NCI-H1417 (cell line): Measurements from ENCODE around the gene TRAM1L1.

Experiments
- DNase-seq, 3 experiments: peaks; one replicate each; lab custom pipeline; 2025; lab: John Stamatoyannopoulos, UW

Gene TRAM1L1

DNA sequence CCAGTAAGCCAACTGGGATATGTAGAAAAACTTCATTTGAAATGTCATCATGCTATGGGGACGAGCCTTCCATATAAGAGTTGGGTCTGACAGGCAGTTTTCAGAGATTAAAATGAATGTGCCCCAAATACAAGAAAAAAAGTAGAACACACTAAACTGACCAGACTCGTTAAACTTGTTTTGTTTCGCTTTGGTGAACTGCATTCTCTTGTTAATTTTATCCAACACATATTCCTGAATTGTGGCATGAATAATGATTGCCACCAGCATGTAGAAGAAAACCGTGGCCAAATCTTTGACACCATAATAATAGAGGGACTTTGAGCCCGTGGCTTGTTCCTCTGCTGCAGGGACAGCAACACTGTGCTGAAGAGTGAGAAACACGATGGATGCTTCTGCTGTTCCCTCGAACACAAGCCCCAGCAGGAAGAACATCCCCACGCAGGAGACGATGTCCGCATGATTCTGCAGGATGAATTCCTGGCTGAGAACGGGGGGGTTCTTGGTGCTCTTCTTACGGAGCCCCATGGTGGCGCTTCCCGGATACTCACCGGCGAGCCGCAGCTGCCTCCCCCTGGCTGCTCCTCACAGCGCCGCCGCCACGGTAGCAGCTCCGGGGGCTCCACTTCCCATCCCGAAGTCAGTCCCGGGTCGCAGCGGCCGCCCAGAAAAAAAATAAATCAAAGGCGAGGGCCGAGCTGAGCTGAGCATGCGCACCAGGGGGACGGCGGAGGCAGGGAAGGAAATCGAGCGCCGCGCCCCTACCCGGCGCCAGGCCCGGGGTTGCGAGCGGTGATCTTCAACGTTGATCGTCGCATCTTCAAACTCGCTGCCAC, at the start of gene TRAM1L1:
TRAM1L1 (minus strand) TSS at position 711 of the 836 bp plus-strand sequence; CDS start at position 528, 183 bp downstream.
- DNase-seq = peak in 2 of 3 experiments; percentile 82 to 90

DNA sequence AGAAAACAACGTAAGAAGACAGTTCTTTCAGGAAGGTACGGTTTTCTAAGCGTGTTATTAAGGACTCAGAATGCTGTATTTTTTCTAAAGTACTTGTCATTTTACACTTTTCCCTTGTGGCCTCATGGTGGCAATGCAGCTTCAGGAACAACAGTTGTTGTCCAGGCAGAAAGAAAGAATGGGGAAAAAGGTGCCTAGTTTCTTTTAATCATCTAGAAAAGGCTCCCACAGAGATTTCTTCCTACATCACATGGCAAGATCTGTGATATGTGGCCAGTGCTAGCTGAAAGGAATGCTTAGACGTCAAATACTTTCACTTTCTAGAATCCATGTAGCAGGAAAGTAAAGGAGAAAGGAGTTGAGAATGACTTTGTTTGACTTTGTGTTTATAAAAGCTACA, 49.0 kb upstream of the TRAM1L1 start:
- peak in 2 of 3 experiments; percentile 51 to 80 for DNase-seq

DNA sequence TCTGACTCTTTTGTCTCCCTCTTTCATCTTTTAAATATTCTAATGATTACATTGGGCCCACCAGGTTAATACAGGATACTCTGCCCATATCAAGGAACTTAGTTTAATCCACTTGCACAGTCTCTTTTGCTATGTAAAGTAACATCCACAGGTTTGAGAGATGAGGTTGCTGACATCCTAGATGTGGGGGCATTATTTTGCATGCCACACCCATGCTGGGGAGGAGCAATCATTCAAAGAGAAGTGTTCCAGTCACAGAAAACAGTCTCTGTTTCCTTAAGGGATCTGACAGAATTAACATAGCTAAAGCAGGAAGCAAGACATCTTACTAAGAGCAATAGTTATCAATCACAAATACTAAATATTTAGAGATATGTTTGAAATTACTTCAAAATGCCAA, 11.5 kb upstream of the TRAM1L1 start:
- no peak for DNase-seq

DNA sequence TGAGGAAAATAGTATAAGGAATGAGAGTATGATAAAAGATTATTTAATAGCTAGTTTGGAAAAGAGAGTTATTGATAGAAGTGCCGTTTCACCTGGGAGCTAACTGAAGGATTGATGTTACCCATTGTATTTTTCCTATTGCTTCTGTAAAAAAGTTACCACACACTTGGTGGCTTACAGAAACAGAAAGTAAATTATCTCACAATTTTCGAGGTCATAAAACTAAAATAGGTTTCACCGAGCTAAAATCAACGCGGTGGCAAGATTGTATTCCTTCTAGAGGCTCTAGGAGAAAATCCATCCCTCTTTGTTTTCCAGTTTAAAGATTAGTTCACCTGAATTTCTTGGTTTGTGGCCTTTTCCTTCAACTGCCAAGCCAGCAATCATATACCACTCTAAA, 11.1 kb upstream of the TRAM1L1 start:
- no peak for DNase-seq

DNA sequence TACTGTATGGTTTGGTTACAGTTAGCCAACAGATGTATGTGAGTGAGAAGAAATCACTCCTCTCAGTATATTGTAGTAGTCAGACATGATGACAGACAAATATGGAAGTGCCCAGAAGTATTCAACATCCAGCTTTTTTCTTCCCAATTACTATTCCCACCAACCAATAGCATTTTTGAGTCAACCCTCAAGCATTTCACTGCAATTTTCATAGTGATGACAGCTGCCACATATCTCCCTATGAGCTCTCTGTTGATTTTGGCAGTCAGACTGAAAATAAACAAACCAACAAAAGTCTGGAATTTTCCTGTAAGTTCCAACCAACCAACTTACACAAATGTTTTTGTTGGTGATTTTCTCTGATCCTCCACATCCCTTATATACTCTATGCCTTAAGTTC, 8.2 kb upstream of the TRAM1L1 start:
- DNase-seq = peak in 1 of 3 experiments; percentile 4

DNA sequence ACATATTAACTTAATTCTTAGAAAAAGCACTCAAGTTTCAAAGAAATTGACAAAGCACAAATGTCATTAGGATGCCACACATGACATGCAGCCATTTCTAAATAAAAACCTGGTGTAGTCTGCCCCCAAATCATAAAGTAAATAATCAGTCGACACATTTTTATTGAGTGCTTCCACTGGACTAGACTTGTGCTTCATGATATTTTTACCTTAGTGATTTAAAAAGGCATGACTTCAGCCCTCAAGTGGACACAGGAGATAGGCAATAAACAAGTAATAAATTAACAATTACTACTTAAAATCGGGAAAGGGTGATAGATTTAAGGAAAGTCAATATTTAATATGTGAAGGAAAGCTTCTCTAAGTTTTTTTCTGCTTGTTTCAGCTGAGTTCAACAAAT, 7.6 kb downstream of the TRAM1L1 start:
- no peak for DNase-seq

DNA sequence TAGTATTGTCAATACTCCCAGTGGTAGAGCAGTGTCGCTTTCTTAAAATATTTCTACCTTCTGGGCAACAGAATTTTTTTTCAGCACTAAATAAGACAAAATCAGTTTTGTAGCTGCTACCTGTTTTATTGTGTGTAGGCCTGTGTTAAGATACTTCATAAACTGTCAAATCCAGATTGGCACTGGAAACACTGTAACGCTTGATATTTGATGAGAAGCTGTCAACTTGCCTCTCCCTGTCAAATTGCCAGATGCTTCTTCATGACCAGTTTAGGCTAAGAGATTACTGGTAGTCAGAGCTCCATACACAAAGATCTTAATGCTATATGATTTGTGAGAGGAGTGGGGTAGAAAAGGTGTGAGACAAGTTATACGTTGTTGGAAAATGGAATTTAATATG, 17.3 kb downstream of the TRAM1L1 start:
- no peak for DNase-seq

DNA sequence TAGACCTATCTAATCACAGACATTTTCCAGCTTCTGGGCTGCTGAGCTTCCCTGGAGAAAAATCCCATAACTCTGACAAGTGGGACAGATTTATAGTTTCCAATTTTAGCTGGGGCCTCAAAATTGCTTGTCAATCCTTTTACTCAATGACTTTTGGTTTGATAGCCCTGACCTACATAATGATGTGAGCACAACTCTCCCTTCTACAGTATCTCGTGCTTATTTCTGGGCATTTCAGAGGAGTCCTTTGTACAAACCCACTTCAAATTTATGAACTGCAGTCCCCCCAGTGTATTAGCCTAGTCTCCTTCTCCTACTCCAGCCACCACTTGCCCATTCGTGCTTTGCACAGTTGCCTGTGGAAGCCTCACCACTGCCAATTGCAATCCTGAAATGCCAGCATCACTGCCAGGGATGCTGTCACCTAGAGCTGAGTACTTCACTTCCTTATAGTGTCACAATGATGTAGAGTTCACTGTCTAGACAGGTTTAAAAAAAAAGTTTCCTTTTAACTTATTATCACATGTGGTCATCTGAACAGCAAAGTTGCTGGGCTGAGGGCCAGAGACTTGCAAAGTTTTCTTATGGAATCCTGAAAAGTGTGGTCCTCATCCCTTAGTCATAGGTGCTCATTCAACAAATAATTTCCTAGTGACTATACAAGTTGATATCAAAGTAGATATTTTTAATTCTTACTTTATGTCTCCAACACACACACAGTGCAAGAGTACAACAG, 21.2 kb downstream of the TRAM1L1 start:
- DNase-seq = no peak

DNA sequence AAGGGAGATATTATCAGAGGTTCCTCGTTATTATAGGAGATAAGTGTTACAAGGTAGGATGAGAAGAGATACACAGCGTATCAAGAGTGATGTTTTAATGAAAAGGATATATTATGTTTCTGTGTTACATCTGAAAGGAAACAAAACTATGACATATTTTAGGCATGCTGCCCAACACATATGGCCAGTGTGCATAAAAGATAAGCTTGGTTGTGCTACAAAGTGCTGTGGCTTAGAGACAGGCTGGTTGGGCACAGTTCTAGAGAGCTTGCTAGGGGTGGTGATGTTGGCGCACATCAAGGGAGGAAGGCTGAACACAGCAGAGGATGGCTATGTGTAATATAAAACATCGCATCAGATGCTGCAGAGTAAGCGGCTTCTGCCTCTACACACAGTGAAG, 42.4 kb downstream of the TRAM1L1 start:
- no peak for DNase-seq
